AG08395 (cell line): ENCODE measurements around the gene ZBP1.

ENCODE experiments used
- DNase-seq: peaks from one replicate; pipeline ENCODE4 v3.0.0; 2012; ENCODE audit warnings: mixed read lengths, low spot score

ZBP1 gene

GRCh38 chr20:57586370-57586793 lies 33.8 kb downstream of the ZBP1 start:
- no peak for DNase-seq

GRCh38 chr20:57585466-57586213 lies 34.6 kb downstream of the ZBP1 start:
- DNase-seq, result no peak

GRCh38 chr20:57584768-57585461 lies 35.3 kb downstream of the ZBP1 start:
- no peak for DNase-seq

GRCh38 chr20:57583289-57584257 lies 36.7 kb downstream of the ZBP1 start:
- no peak for DNase-seq

GRCh38 chr20:57582432-57583288 lies 37.6 kb downstream of the ZBP1 start:
- DNase-seq, result no peak

GRCh38 chr20:57582029-57582378 lies 38.2 kb downstream of the ZBP1 start:
- no peak for DNase-seq

GRCh38 chr20:57581202-57582028 lies 38.8 kb downstream of the ZBP1 start:
- no peak for DNase-seq

GRCh38 chr20:57580478-57581201 lies 39.6 kb downstream of the ZBP1 start:
- DNase-seq, result no peak

GRCh38 chr20:57579898-57580447 lies 40.3 kb downstream of the ZBP1 start:
- no peak for DNase-seq

- no peak for DNase-seq
Observed at GRCh38 chr20:57579331-57579897, 40.8 kb downstream of the ZBP1 start.

- DNase-seq, result no peak
Observed at GRCh38 chr20:57578476-57579165, 41.6 kb downstream of the ZBP1 start.

GRCh38 chr20:57577679-57578475 lies 42.3 kb downstream of the ZBP1 start:
- DNase-seq, result no peak

- DNase-seq, result no peak
Observed at GRCh38 chr20:57576617-57577550, 43.3 kb downstream of the ZBP1 start.

- no peak for DNase-seq
Observed at GRCh38 chr20:57576002-57576401, 44.2 kb downstream of the ZBP1 start.

- no peak for DNase-seq
Observed at GRCh38 chr20:57574954-57575353, 45.3 kb downstream of the ZBP1 start.

- no peak for DNase-seq
Observed at GRCh38 chr20:57573894-57574293, 46.3 kb downstream of the ZBP1 start.

GRCh38 chr20:57573242-57573641 lies 47.0 kb downstream of the ZBP1 start:
- DNase-seq, result no peak
